PC-3 (cell line): ENCODE measurements around the gene AUP1. TPM values are rescaled to one million over a fixed set of nuclear protein-coding genes. Genes with fewer than 3 reads are reported as not detected.

ENCODE experiments used
- ATAC-seq: fragments of 200-7000 bp; cut with Tn5 transposase; 2 replicates; pipeline ENCODE4 v1.9.1; 2020; ENCODE audit warnings: mild to moderate bottlenecking, moderate library complexity
- BruUV-seq: library from RNA; stranded (reverse); fragments of 400-500 nt; replicated peaks from 2 replicates; lab custom pipeline; 2021; lab: Mats Ljungman, UMichigan
- CTCF ChIA-PET: fragments of 300-600 bp; sonication (Branson Sonifier 250); formaldehyde crosslinking; loops from one replicate; lab custom pipeline; 2022; ENCODE audit warnings: antibody characterized with exemption; lab: Charles Lee
- POLR2A ChIA-PET: fragments of 300-600 bp; sonication (Branson Sonifier 250); formaldehyde crosslinking; loops from one replicate; lab custom pipeline; 2022; ENCODE audit warnings: antibody characterized with exemption; ENCODE audit not compliant: unreplicated experiment; lab: Charles Lee
- DNase-seq: peaks from one replicate; pipeline ENCODE4 v3.0.0-alpha.2; 2015
- H2AFZ ChIP-seq: fragments of 300-600 bp; sonication (generic); 2 replicates; pipeline ENCODE4 v1.6.0; 2016; ENCODE audit warnings: antibody characterized with exemption, low read length
- H3F3A ChIP-seq: fragments of 300-600 bp; sonication (generic); one replicate; pipeline ENCODE4 v1.6.0; 2017; ENCODE audit warnings: antibody characterized with exemption, low read length, control low read depth, mild to moderate bottlenecking; ENCODE audit not compliant: unreplicated experiment
- H3K27ac ChIP-seq: fragments of 300-600 bp; sonication (generic); 2 replicates; pipeline ENCODE4 v1.5.1; 2016; ENCODE audit warnings: mild to moderate bottlenecking, low read length
- H3K27me3 ChIP-seq: fragments of 300-600 bp; sonication (generic); 2 replicates; pipeline ENCODE4 v1.6.1; 2016; ENCODE audit warnings: low read length, mixed read lengths
- H3K36me3 ChIP-seq: fragments of 300-600 bp; sonication (generic); 2 replicates; pipeline ENCODE4 v1.6.1; 2016; ENCODE audit warnings: low read depth, mixed run types, low read length, mixed read lengths
- H3K4me1 ChIP-seq: fragments of 300-600 bp; sonication (generic); 2 replicates; pipeline ENCODE4 v1.5.1; 2016; ENCODE audit warnings: low read length; ENCODE audit not compliant: insufficient read depth
- H3K4me2 ChIP-seq: fragments of 300-600 bp; sonication (generic); 2 replicates; pipeline ENCODE4 v1.6.0; 2016; ENCODE audit warnings: low read length
- H3K4me3 ChIP-seq: fragments of 300-600 bp; sonication (generic); 2 replicates; pipeline ENCODE4 v1.5.1; 2016; ENCODE audit warnings: mild to moderate bottlenecking, low read length, mixed read lengths
- H3K79me2 ChIP-seq: fragments of 300-600 bp; sonication (generic); 2 replicates; pipeline ENCODE4 v1.6.1; 2017; ENCODE audit warnings: low read length, mixed read lengths
- H3K9ac ChIP-seq: fragments of 300-600 bp; sonication (generic); 2 replicates; pipeline ENCODE4 v1.6.0; 2016; ENCODE audit warnings: mild to moderate bottlenecking, low read length
- H3K9me2 ChIP-seq: fragments of 300-600 bp; sonication (generic); replicated peaks from 2 replicates; pipeline ENCODE4 v1.6.1; 2016; ENCODE audit warnings: mixed run types, low read length, mixed read lengths
- H3K9me3 ChIP-seq: fragments of 300-600 bp; sonication (generic); 2 replicates; pipeline ENCODE4 v1.6.1; 2016; ENCODE audit warnings: low read length, mixed read lengths
- H4K20me1 ChIP-seq: fragments of 300-600 bp; sonication (generic); 2 replicates; pipeline ENCODE4 v1.6.1; 2016; ENCODE audit warnings: low read length, mixed read lengths
- EZH2 ChIP-seq: fragments of 300-600 bp; sonication (generic); IDR thresholded peaks from one replicate; pipeline ENCODE4 v1.6.1; 2017; ENCODE audit warnings: antibody characterized with exemption, mild to moderate bottlenecking, low read length; ENCODE audit not compliant: unreplicated experiment
- EZH2phosphoT487 ChIP-seq: fragments of 300-600 bp; sonication (generic); IDR thresholded peaks from 2 replicates; pipeline ENCODE4 v1.6.1; 2018; ENCODE audit warnings: mild to moderate bottlenecking, antibody characterized with exemption, low read length, borderline replicate concordance
- intact Hi-C: fragments of 100-400 bp; cut with micrococcal nuclease; formaldehyde crosslinking; loops from 2 replicates; pipeline ENCODE4 v1.9.0; 2023
- total RNA-seq: library from RNA; depleted of rRNA; stranded (reverse); fragments of >200 nt; gene quantifications from 2 replicates; pipeline ENCODE4 v1.2.3, GENCODE V29; 2014
- TF ChIP-seq, protein P1 (sequence below): fragments of 300-600 bp; sonication (generic); conservative IDR thresholded peaks from 2 replicates; pipeline ENCODE4 v1.5.1; 2017; ENCODE audit warnings: antibody characterized with exemption, low read depth, mild to moderate bottlenecking, low read length

AUP1 gene
- total RNA-seq, 1 experiment from 2014 or later, result 233 TPM

DNA sequence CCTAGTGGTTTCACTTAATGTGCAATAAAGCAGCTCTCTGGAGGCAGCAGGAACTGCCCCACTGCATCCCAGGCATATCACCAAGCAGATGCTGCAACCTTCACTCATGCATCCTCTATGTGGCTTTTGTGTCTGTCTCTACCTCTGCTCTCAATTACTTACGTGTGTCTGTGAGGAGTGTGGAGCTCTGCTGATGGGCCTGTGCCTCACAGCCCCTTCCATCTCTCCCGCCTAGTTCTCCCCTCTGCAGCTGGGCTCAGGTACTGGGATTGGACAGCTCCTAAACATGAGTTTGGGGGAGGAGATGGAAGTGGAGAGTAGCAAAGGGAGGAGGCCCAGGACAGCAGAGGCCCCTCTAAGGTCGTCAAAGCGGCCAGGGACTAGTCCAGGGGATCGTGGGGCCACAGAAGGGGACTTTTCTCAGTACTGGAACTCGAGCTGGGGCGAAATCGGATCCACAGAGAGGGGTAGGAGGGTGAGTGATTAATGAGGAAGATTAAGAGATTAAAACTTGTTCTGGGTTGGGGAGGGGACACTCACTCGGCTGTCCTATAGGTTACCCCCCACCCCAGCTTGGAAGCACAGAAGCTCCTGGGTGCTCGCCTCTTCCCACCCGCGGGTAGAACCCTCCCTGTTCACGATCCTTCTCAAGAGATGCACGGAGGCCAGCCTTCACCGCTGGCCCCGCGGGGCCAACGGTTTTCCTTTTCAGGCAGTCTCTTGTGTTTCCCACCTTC lies 28.0 kb downstream of the AUP1 start:
- Histone ChIP-seq H2AFZ (no peak overlapping the region), H3K27ac (no peak overlapping the region), H4K20me1 (no peaks in the 10 kb centered on the region), H3K36me3 (peaks cover 7% of the 10 kb centered on the region), H3K9me3 (no peaks in the 10 kb centered on the region), H3K9me2 (no peaks in the 10 kb centered on the region), H3K9ac (no peak overlapping the region), H3K4me1 (peaks cover 29% of the 10 kb centered on the region), H3K27me3 (no peaks in the 10 kb centered on the region), H3K4me2 (no peak overlapping the region), H3F3A (no peaks in the 10 kb centered on the region), H3K4me3 (no peak overlapping the region), H3K79me2 (peaks cover 14% of the 10 kb centered on the region)
- ChIA-PET CTCF (no interaction called here), POLR2A (no interaction called here)
- ATAC-seq (no peak), DNase-seq (no peak)
- no peak for TF ChIP-seq EZH2phosphoT487
- TF ChIP-seq, protein P1, sequence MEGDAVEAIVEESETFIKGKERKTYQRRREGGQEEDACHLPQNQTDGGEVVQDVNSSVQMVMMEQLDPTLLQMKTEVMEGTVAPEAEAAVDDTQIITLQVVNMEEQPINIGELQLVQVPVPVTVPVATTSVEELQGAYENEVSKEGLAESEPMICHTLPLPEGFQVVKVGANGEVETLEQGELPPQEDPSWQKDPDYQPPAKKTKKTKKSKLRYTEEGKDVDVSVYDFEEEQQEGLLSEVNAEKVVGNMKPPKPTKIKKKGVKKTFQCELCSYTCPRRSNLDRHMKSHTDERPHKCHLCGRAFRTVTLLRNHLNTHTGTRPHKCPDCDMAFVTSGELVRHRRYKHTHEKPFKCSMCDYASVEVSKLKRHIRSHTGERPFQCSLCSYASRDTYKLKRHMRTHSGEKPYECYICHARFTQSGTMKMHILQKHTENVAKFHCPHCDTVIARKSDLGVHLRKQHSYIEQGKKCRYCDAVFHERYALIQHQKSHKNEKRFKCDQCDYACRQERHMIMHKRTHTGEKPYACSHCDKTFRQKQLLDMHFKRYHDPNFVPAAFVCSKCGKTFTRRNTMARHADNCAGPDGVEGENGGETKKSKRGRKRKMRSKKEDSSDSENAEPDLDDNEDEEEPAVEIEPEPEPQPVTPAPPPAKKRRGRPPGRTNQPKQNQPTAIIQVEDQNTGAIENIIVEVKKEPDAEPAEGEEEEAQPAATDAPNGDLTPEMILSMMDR, result no peak
- intact Hi-C loops, result no loop called here
- BruUV-seq, result no TSS peak

DNA sequence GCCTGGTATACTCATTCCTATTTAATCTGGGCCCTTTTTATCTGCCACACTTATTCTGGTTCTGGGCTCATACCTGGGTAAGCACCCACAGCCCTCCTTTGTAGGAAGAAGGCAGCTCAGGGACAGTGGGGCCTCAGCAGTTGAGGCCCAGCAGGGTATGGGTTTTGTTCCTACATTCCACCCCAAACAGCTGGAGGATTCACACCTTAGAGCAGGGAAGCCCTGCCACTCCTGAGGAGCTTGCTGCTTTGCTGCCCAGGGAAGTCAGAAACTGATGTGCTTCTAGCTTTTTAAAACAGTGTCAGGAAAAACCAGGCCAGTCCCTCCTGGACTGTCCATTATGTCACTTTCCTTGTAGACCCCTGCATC lies 28.9 kb downstream of the AUP1 start:
- no TSS peak for BruUV-seq
- intact Hi-C loops, result no loop called here
- TF ChIP-seq EZH2, result no peak
- no peak for TF ChIP-seq EZH2phosphoT487
- TF ChIP-seq, protein P1, result no peak
- no peaks in the 10 kb centered on the region for H4K20me1 ChIP-seq
- no peaks in the 10 kb centered on the region for H3F3A ChIP-seq
- no peak for ATAC-seq
- H2AFZ ChIP-seq, result no peak overlapping the region
- peaks cover 23% of the 10 kb centered on the region for H3K4me1 ChIP-seq
- peaks cover 7% of the 10 kb centered on the region for H3K36me3 ChIP-seq
- no peaks in the 10 kb centered on the region for H3K9me2 ChIP-seq
- no peak overlapping the region for H3K4me2 ChIP-seq
- no peak overlapping the region for H3K27ac ChIP-seq
- H3K79me2 ChIP-seq, result peaks cover 5% of the 10 kb centered on the region
- DNase-seq, result no peak
- ChIA-PET CTCF (no interaction called here), POLR2A (no interaction called here)
- no peaks in the 10 kb centered on the region for H3K9me3 ChIP-seq
- no peaks in the 10 kb centered on the region for H3K27me3 ChIP-seq
- no peak overlapping the region for H3K4me3 ChIP-seq
- H3K9ac ChIP-seq, result no peak overlapping the region

DNA sequence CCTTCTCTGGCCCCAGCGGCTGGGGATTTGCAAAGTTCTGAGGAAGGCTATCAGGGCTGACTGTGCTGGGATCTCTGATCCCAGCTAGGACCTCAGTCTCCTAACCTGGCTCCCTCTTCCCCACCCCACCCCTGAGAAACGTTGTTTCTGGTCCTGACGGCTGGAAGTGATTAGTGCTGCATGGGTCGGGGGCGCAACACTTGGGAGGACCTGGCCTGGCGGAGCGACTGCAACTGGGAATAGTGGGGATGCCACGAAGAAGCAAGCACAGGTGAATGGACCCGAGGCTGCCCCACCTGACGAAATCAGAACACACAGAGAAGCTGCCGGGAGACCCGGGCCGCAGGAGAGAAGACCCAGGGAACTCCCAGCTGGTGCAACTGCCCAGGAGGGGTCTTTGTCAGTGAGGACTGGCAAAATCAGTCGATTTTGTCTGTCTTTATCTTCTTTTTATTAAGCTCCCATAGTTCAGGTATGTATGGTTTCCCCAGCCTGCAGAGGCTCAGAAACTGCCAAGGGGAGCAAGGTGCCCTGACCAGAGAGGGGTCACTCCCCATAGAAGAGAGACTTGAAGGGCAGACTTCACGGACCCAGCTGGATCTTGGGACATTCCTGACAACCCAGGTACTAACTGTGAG lies 29.4 kb downstream of the AUP1 start:
- intact Hi-C loops, result no loop called here
- Histone ChIP-seq H3K9me2 (no peaks in the 10 kb centered on the region), H3K4me1 (peaks cover 19% of the 10 kb centered on the region), H2AFZ (no peak overlapping the region), H3K9ac (no peak overlapping the region), H3K4me2 (no peak overlapping the region), H3K27ac (no peak overlapping the region), H4K20me1 (no peaks in the 10 kb centered on the region), H3K27me3 (no peaks in the 10 kb centered on the region), H3K4me3 (no peak overlapping the region), H3K79me2 (no peaks in the 10 kb centered on the region), H3K36me3 (peaks cover 3% of the 10 kb centered on the region; the same call in 1 of the 2 replicates), H3F3A (no peaks in the 10 kb centered on the region), H3K9me3 (no peaks in the 10 kb centered on the region)
- BruUV-seq, result no TSS peak
- ChIA-PET POLR2A (no interaction called here), CTCF (no interaction called here)
- TF ChIP-seq EZH2 (no peak), EZH2phosphoT487 (no peak)
- TF ChIP-seq, protein P1, result no peak
- ATAC-seq, result no peak
- no peak for DNase-seq
